ENCODE results near the gene RPL13A.

DNA sequence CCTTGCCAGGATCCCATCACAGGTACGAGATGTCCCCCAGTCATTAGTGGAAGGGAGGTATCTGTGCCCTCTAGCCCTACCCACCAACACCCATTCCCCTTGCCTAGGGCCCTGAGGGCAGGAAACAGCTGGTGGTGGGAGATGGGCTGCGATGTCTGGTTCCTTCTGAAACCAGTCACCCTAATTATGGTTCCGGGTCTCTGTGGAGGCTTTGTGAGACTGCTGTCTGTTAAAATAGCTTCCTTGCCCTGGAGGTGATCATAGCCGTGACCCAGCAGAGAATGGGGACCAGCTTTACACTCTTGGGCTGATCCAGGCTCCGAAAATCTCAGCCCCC is 28.9 kb upstream of the RPL13A start:
- TF ChIP-seq, protein P1, sequence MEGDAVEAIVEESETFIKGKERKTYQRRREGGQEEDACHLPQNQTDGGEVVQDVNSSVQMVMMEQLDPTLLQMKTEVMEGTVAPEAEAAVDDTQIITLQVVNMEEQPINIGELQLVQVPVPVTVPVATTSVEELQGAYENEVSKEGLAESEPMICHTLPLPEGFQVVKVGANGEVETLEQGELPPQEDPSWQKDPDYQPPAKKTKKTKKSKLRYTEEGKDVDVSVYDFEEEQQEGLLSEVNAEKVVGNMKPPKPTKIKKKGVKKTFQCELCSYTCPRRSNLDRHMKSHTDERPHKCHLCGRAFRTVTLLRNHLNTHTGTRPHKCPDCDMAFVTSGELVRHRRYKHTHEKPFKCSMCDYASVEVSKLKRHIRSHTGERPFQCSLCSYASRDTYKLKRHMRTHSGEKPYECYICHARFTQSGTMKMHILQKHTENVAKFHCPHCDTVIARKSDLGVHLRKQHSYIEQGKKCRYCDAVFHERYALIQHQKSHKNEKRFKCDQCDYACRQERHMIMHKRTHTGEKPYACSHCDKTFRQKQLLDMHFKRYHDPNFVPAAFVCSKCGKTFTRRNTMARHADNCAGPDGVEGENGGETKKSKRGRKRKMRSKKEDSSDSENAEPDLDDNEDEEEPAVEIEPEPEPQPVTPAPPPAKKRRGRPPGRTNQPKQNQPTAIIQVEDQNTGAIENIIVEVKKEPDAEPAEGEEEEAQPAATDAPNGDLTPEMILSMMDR (IDR thresholded peaks at IDR 0.05; ENCODE audit: low read length) = no peak
- TF ChIP-seq EZH2 (optimal IDR thresholded peaks at IDR 0.05; ENCODE audit: low read depth, low read length) = no peak
